GM23338 (cell line): ENCODE results near the gene HSPG2. TPM values are rescaled to one million over a fixed set of nuclear protein-coding genes. Genes with fewer than 3 reads are reported as not detected.
"Not testable (repeated sequence)": the region's sequence is repeated elsewhere in the genome, so short reads cannot be mapped to it uniquely, and the experiment has no call there.

ENCODE experiments used
- ATAC-seq: fragments of 200-7000 bp; cut with Tn5 transposase; 3 replicates; pipeline ENCODE4 v1.9.1; 2020
- DNase-seq: peaks from one replicate; pipeline ENCODE4 v3.0.0-alpha.2; 2015; ENCODE audit warnings: low spot score
- H2AFZ ChIP-seq: fragments of 200-600 bp; sonication (generic); 2 replicates; pipeline ENCODE4 v1.8.0; 2016; ENCODE audit warnings: antibody characterized with exemption, mild to moderate bottlenecking, moderate library complexity
- H3F3A ChIP-seq: fragments of 200-600 bp; sonication (generic); replicated peaks from 2 replicates; pipeline ENCODE4 v1.8.0; 2017; ENCODE audit warnings: antibody characterized with exemption, mixed run types, low read depth
- H3K27ac ChIP-seq: fragments of 200-600 bp; sonication (generic); 2 replicates; pipeline ENCODE4 v1.6.1; 2016; ENCODE audit warnings: low read depth
- H3K27me3 ChIP-seq: fragments of 200-600 bp; sonication (generic); 2 replicates; pipeline ENCODE4 v1.8.0; 2016; ENCODE audit warnings: mild to moderate bottlenecking, mixed run types, moderate library complexity; ENCODE audit not compliant: insufficient read depth
- H3K36me3 ChIP-seq: fragments of 200-600 bp; sonication (generic); 2 replicates; pipeline ENCODE4 v1.8.0; 2016; ENCODE audit warnings: mild to moderate bottlenecking; ENCODE audit not compliant: insufficient read depth
- H3K4me1 ChIP-seq: fragments of 200-600 bp; sonication (generic); 2 replicates; pipeline ENCODE4 v1.8.0; 2016; ENCODE audit warnings: mild to moderate bottlenecking, moderate library complexity; ENCODE audit not compliant: insufficient read depth
- H3K4me2 ChIP-seq: fragments of 200-600 bp; sonication (generic); 2 replicates; pipeline ENCODE4 v1.7.1; 2017; ENCODE audit warnings: mixed run types
- H3K4me3 ChIP-seq: fragments of 200-600 bp; sonication (generic); 2 replicates; pipeline ENCODE4 v1.6.1; 2016; ENCODE audit warnings: mixed run types
- H3K79me2 ChIP-seq: fragments of 200-600 bp; sonication (generic); replicated peaks from 2 replicates; pipeline ENCODE4 v1.8.0; 2017; ENCODE audit warnings: mild to moderate bottlenecking; ENCODE audit not compliant: insufficient read depth
- H3K9me2 ChIP-seq: fragments of 200-600 bp; sonication (generic); 2 replicates; pipeline ENCODE4 v1.8.0; 2017; ENCODE audit not compliant: insufficient read depth
- H4K20me1 ChIP-seq: fragments of 200-600 bp; sonication (generic); replicated peaks from 2 replicates; pipeline ENCODE4 v1.8.0; 2017; ENCODE audit warnings: mild to moderate bottlenecking; ENCODE audit not compliant: insufficient read depth
- H3K27ac Mint-ChIP-seq: 2 replicates; pipeline ENCODE4 v1.8.0; 2020; ENCODE audit warnings: inconsistent platforms, mild to moderate bottlenecking, moderate library complexity, mixed read lengths
- H3K27me3 Mint-ChIP-seq: 3 replicates; pipeline ENCODE4 v1.8.0; 2022; ENCODE audit warnings: low read depth, mild to moderate bottlenecking, moderate library complexity, mixed read lengths, inconsistent platforms; ENCODE audit not compliant: insufficient read depth, poor library complexity
- H3K36me3 Mint-ChIP-seq: 3 replicates; pipeline ENCODE4 v1.8.0; 2021; ENCODE audit warnings: low read depth, mild to moderate bottlenecking, inconsistent platforms, moderate library complexity, mixed read lengths
- H3K4me1 Mint-ChIP-seq: 3 replicates; pipeline ENCODE4 v1.8.0; 2020; ENCODE audit warnings: mild to moderate bottlenecking, inconsistent platforms, mixed read lengths
- H3K4me3 Mint-ChIP-seq: 3 replicates; pipeline ENCODE4 v1.8.0; 2021; ENCODE audit warnings: moderate library complexity, mild to moderate bottlenecking, inconsistent platforms, mixed read lengths
- H3K9me3 Mint-ChIP-seq: 3 replicates; pipeline ENCODE4 v1.8.0; 2020; ENCODE audit warnings: moderate library complexity, mild to moderate bottlenecking, inconsistent platforms, mixed read lengths
- EZH2 ChIP-seq: fragments of 200-600 bp; sonication (generic); IDR thresholded peaks from one replicate; pipeline ENCODE4 v1.8.0; 2017; ENCODE audit warnings: antibody characterized with exemption, mild to moderate bottlenecking, low read depth; ENCODE audit not compliant: unreplicated experiment
- NANOG ChIP-seq: IDR thresholded peaks from 2 replicates; pipeline ENCODE4 v1.6.1; 2016; ENCODE audit warnings: antibody characterized with exemption, borderline replicate concordance
- ZNF114 ChIP-seq: fragments of 250-450 bp; sonication (Bioruptor Pico); IDR thresholded peaks from 2 replicates; pipeline ENCODE4 v1.5.0; 2020; ENCODE audit warnings: mild to moderate bottlenecking, moderate library complexity
- ZNF331 ChIP-seq: fragments of 250-450 bp; sonication (Bioruptor Pico); IDR thresholded peaks from 2 replicates; pipeline ENCODE4 v1.5.0; 2020; ENCODE audit warnings: low read depth, mild to moderate bottlenecking, moderate library complexity
- polyA plus RNA-seq: library from polyadenylated mRNA; unstranded; fragments of >200 nt; fragmentation: Nextera tagmentation; extraction: Ambion mirVana; gene quantifications from 2 replicates; pipeline ENCODE4 v1.2.1, GENCODE V29; 2016
- total RNA-seq: library from RNA; depleted of rRNA; stranded (reverse); fragments of >200 nt; shearing (Covaris generic); gene quantifications from 2 replicates; pipeline ENCODE4 v1.2.3, GENCODE V29; 2014
- TF ChIP-seq, protein P1 (sequence below): IDR thresholded peaks from 2 replicates; pipeline ENCODE4 v1.6.1; 2016; ENCODE audit warnings: antibody characterized with exemption
- TF ChIP-seq, protein P2 (sequence below): IDR thresholded peaks from one replicate; pipeline ENCODE4 v1.6.1; 2018; ENCODE audit warnings: antibody characterized with exemption; ENCODE audit not compliant: unreplicated experiment
- TF ChIP-seq, protein P3 (sequence below), 2 experiments: fragments of 200-600 bp in 1 of 2; sonication (generic) in 1 of 2; conservative IDR thresholded peaks; 2 replicates each; pipeline versions ENCODE4 v1.5.1 to v1.6.1; 2016 to 2017; ENCODE audit warnings: antibody characterized with exemption in 2 of 2, low read depth in 2 of 2, mild to moderate bottlenecking in 2 of 2, moderate library complexity in 1 of 2
- TF ChIP-seq, protein P4 (sequence below): fragments of 250-450 bp; sonication (Bioruptor Pico); IDR thresholded peaks from 2 replicates; pipeline ENCODE4 v1.5.0; 2020; ENCODE audit warnings: mild to moderate bottlenecking, moderate library complexity

Gene HSPG2
- total and polyA plus RNA-seq, 2 experiments from 2014 or later: 14.9 to 70.8 TPM

DNA sequence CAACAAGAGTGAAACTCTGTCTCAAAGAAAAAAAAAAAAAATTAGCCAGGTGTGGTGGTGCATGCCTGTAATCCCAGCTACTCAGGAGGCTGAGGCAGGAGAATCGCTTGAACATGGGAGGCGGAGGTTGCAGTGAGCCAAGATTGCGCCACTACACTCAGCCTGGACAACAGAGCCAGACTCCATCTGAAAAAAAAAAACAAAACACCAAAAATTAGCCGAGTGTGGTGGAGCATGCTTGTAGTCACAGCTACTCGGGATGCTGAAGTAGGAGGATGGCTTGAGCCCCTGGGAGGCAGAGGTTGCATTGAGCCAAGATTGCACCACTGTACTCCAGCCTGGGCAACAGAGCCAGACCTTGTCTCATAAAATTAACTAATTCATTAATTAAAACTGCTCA, 160.2 kb downstream of the HSPG2 start:
- H3K4me3 Mint-ChIP-seq, H3K4me3 ChIP-seq, DNase-seq, H2AFZ ChIP-seq, H3K27ac ChIP-seq, H3K36me3 ChIP-seq, H3K27me3 ChIP-seq, H3K27ac Mint-ChIP-seq, H3K9me3 Mint-ChIP-seq, H3K4me1 ChIP-seq, H3F3A ChIP-seq, ATAC-seq, H3K9me2 ChIP-seq, H3K4me2 ChIP-seq, H3K27me3 Mint-ChIP-seq, H3K36me3 Mint-ChIP-seq: not testable (repeated sequence)
- Histone ChIP-seq H4K20me1 (peaks cover 71% of the 10 kb centered on the region), H3K79me2 (peaks cover 100% of the 10 kb centered on the region)
- H3K4me1 Mint-ChIP-seq: peaks cover 10% of the 10 kb centered on the region; the same call in 1 of the 3 replicates

DNA sequence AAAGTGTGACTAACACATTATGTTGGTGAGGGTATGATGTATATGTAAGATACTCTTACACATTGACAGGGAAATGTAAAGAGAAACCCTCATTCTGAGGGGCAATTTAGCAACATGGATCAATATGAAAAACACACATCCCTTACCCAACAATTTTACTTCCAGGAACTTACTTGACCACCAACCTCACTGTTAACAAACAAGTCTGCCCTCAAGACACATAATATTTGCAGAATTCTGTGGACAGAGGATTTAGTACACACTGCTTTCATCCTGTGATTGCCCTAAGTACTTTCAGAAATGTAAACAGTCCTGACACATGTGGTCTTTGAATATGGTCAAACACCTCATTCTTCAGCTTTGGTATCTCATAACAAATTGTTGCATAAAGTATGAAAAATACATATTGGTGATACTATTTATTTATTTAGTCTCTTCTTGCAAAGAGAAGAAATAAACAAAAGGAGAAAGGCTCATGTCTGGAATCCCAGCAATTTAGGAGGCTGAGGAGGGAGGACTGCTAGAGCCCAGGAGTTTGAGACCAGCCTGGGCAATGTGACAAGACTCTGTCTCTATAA, 161.0 kb downstream of the HSPG2 start:
- no peak overlapping the region for H3K4me3 Mint-ChIP-seq
- peaks cover 10% of the 10 kb centered on the region; the same call in 2 of the 3 replicates for H3K36me3 Mint-ChIP-seq
- peaks cover 100% of the 10 kb centered on the region for H3K79me2 ChIP-seq

More for the DNA sequence above, 161.0 kb downstream of the HSPG2 start:
- Histone ChIP-seq H3K27ac (no peak overlapping the region), H3K9me2 (no peaks in the 10 kb centered on the region), H3K4me1 (no peaks in the 10 kb centered on the region; the same call in 1 of the 2 replicates), H3K27me3 (no peaks in the 10 kb centered on the region), H4K20me1 (peaks cover 66% of the 10 kb centered on the region), H2AFZ (no peak overlapping the region), H3K4me3 (no peak overlapping the region), H3F3A (no peaks in the 10 kb centered on the region), H3K36me3 (no peaks in the 10 kb centered on the region), H3K4me2 (no peak overlapping the region)
- Mint-ChIP-seq H3K27me3 (peaks cover 5% of the 10 kb centered on the region), H3K27ac (no peak overlapping the region), H3K4me1 (peaks cover 10% of the 10 kb centered on the region; the same call in 1 of the 3 replicates), H3K9me3 (peaks cover 8% of the 10 kb centered on the region; the same call in 2 of the 3 replicates)
- ATAC-seq (no peak), DNase-seq (no peak)
- TF ChIP-seq ZNF331 (CRISPR knock-in tag) (no peak), NANOG (no peak), EZH2 (no peak), ZNF114 (no peak)
- TF ChIP-seq, protein P1, sequence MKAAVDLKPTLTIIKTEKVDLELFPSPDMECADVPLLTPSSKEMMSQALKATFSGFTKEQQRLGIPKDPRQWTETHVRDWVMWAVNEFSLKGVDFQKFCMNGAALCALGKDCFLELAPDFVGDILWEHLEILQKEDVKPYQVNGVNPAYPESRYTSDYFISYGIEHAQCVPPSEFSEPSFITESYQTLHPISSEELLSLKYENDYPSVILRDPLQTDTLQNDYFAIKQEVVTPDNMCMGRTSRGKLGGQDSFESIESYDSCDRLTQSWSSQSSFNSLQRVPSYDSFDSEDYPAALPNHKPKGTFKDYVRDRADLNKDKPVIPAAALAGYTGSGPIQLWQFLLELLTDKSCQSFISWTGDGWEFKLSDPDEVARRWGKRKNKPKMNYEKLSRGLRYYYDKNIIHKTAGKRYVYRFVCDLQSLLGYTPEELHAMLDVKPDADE: no peak
- TF ChIP-seq, protein P2, sequence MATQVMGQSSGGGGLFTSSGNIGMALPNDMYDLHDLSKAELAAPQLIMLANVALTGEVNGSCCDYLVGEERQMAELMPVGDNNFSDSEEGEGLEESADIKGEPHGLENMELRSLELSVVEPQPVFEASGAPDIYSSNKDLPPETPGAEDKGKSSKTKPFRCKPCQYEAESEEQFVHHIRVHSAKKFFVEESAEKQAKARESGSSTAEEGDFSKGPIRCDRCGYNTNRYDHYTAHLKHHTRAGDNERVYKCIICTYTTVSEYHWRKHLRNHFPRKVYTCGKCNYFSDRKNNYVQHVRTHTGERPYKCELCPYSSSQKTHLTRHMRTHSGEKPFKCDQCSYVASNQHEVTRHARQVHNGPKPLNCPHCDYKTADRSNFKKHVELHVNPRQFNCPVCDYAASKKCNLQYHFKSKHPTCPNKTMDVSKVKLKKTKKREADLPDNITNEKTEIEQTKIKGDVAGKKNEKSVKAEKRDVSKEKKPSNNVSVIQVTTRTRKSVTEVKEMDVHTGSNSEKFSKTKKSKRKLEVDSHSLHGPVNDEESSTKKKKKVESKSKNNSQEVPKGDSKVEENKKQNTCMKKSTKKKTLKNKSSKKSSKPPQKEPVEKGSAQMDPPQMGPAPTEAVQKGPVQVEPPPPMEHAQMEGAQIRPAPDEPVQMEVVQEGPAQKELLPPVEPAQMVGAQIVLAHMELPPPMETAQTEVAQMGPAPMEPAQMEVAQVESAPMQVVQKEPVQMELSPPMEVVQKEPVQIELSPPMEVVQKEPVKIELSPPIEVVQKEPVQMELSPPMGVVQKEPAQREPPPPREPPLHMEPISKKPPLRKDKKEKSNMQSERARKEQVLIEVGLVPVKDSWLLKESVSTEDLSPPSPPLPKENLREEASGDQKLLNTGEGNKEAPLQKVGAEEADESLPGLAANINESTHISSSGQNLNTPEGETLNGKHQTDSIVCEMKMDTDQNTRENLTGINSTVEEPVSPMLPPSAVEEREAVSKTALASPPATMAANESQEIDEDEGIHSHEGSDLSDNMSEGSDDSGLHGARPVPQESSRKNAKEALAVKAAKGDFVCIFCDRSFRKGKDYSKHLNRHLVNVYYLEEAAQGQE: no peak
- TF ChIP-seq, protein P3, sequence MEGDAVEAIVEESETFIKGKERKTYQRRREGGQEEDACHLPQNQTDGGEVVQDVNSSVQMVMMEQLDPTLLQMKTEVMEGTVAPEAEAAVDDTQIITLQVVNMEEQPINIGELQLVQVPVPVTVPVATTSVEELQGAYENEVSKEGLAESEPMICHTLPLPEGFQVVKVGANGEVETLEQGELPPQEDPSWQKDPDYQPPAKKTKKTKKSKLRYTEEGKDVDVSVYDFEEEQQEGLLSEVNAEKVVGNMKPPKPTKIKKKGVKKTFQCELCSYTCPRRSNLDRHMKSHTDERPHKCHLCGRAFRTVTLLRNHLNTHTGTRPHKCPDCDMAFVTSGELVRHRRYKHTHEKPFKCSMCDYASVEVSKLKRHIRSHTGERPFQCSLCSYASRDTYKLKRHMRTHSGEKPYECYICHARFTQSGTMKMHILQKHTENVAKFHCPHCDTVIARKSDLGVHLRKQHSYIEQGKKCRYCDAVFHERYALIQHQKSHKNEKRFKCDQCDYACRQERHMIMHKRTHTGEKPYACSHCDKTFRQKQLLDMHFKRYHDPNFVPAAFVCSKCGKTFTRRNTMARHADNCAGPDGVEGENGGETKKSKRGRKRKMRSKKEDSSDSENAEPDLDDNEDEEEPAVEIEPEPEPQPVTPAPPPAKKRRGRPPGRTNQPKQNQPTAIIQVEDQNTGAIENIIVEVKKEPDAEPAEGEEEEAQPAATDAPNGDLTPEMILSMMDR (conservative IDR thresholded peaks at IDR 0.05; ENCODE audit: low read depth in 2 of 2): no peak
- TF ChIP-seq, protein P4, sequence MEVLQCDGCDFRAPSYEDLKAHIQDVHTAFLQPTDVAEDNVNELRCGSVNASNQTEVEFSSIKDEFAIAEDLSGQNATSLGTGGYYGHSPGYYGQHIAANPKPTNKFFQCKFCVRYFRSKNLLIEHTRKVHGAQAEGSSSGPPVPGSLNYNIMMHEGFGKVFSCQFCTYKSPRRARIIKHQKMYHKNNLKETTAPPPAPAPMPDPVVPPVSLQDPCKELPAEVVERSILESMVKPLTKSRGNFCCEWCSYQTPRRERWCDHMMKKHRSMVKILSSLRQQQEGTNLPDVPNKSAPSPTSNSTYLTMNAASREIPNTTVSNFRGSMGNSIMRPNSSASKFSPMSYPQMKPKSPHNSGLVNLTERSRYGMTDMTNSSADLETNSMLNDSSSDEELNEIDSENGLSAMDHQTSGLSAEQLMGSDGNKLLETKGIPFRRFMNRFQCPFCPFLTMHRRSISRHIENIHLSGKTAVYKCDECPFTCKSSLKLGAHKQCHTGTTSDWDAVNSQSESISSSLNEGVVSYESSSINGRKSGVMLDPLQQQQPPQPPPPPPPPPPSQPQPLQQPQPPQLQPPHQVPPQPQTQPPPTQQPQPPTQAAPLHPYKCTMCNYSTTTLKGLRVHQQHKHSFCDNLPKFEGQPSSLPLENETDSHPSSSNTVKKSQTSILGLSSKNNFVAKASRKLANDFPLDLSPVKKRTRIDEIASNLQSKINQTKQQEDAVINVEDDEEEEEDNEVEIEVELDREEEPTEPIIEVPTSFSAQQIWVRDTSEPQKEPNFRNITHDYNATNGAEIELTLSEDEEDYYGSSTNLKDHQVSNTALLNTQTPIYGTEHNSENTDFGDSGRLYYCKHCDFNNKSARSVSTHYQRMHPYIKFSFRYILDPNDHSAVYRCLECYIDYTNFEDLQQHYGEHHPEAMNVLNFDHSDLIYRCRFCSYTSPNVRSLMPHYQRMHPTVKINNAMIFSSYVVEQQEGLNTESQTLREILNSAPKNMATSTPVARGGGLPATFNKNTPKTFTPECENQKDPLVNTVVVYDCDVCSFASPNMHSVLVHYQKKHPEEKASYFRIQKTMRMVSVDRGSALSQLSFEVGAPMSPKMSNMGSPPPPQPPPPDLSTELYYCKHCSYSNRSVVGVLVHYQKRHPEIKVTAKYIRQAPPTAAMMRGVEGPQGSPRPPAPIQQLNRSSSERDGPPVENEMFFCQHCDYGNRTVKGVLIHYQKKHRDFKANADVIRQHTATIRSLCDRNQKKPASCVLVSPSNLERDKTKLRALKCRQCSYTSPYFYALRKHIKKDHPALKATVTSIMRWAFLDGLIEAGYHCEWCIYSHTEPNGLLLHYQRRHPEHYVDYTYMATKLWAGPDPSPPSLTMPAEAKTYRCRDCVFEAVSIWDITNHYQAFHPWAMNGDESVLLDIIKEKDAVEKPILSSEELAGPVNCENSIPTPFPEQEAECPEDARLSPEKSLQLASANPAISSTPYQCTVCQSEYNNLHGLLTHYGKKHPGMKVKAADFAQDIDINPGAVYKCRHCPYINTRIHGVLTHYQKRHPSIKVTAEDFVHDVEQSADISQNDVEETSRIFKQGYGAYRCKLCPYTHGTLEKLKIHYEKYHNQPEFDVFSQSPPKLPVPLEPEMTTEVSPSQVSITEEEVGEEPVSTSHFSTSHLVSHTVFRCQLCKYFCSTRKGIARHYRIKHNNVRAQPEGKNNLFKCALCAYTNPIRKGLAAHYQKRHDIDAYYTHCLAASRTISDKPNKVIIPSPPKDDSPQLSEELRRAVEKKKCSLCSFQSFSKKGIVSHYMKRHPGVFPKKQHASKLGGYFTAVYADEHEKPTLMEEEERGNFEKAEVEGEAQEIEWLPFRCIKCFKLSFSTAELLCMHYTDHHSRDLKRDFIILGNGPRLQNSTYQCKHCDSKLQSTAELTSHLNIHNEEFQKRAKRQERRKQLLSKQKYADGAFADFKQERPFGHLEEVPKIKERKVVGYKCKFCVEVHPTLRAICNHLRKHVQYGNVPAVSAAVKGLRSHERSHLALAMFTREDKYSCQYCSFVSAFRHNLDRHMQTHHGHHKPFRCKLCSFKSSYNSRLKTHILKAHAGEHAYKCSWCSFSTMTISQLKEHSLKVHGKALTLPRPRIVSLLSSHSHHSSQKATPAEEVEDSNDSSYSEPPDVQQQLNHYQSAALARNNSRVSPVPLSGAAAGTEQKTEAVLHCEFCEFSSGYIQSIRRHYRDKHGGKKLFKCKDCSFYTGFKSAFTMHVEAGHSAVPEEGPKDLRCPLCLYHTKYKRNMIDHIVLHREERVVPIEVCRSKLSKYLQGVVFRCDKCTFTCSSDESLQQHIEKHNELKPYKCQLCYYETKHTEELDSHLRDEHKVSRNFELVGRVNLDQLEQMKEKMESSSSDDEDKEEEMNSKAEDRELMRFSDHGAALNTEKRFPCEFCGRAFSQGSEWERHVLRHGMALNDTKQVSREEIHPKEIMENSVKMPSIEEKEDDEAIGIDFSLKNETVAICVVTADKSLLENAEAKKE: no peak
